ENCODE measurements around the gene DESI1. TPM values are rescaled to one million over a fixed set of nuclear protein-coding genes. Genes with fewer than 3 reads are reported as not detected.

DESI1 gene
- total and polyA plus RNA-seq, 3 donors from 2014 or later, result 45.3 to 103 (median 62.6) TPM

- DNase-seq, result no peak
- intact Hi-C loops (cut with DNase I; ENCODE audit: low total_unique reads), result no loop called here
- 93 to 94% methylated on average over 3 of the region's 3 CpGs for WGBS, 2 donors
- Histone ChIP-seq H3K27ac (no peak overlapping the region), H3K27me3 (no peaks in the 10 kb centered on the region), H3K36me3 (ENCODE audit: low read depth, missing control alignments) (no peaks in the 10 kb centered on the region), H3K4me3 (no peak overlapping the region), H3K4me1 (no peaks in the 10 kb centered on the region), H3K9me3 (no peaks in the 10 kb centered on the region)
- no peak for TF ChIP-seq CTCF (IDR thresholded peaks at IDR 0.05)
- TF ChIP-seq POLR2A (IDR thresholded peaks at IDR 0.05), result no peak
These were observed 12.5 kb downstream of the DESI1 start for GRCh38 chr22:41608386-41608785.

- H3K4me1 ChIP-seq, result no peaks in the 10 kb centered on the region
- 69 to 74% methylated on average over 4 of the region's 4 CpGs for WGBS, 2 donors
- no peaks in the 10 kb centered on the region for H3K9me3 ChIP-seq
- intact Hi-C loops (cut with DNase I; ENCODE audit: low total_unique reads), result no loop called here
- DNase-seq, result no peak
- H3K27ac ChIP-seq, result no peak overlapping the region
- H3K4me3 ChIP-seq, result no peak overlapping the region
- TF ChIP-seq POLR2A (IDR thresholded peaks at IDR 0.05), result no peak
- TF ChIP-seq CTCF (IDR thresholded peaks at IDR 0.05), result no peak
- H3K36me3 ChIP-seq (ENCODE audit: low read depth, missing control alignments), result no peaks in the 10 kb centered on the region
- H3K27me3 ChIP-seq, result no peaks in the 10 kb centered on the region
These were observed 16.9 kb downstream of the DESI1 start for GRCh38 chr22:41603873-41604332.

- TF ChIP-seq POLR2A (IDR thresholded peaks at IDR 0.05) (no peak), CTCF (IDR thresholded peaks at IDR 0.05) (no peak)
- WGBS, 2 donors, result 91 to 93% methylated on average over 7 to 8 of the region's 8 CpGs
- no peak for DNase-seq
- H3K9me3 ChIP-seq, result no peaks in the 10 kb centered on the region
- no peaks in the 10 kb centered on the region for H3K36me3 ChIP-seq (ENCODE audit: low read depth, missing control alignments)
- peaks cover 9% of the 10 kb centered on the region for H3K4me1 ChIP-seq
- intact Hi-C loops (cut with DNase I; ENCODE audit: low total_unique reads), result no loop called here
- no peaks in the 10 kb centered on the region for H3K27me3 ChIP-seq
- H3K27ac ChIP-seq, result no peak overlapping the region
- no peak overlapping the region for H3K4me3 ChIP-seq
These were observed 19.9 kb downstream of the DESI1 start for GRCh38 chr22:41600976-41601375.

- peaks cover 9% of the 10 kb centered on the region for H3K4me1 ChIP-seq
- no peak for DNase-seq
- H3K27ac ChIP-seq, result no peak overlapping the region
- H3K27me3 ChIP-seq, result no peaks in the 10 kb centered on the region
- 90 to 91% methylated on average over 8 of the region's 8 CpGs for WGBS, 2 donors
- intact Hi-C loops (cut with DNase I; ENCODE audit: low total_unique reads), result no loop called here
- no peak for TF ChIP-seq CTCF (IDR thresholded peaks at IDR 0.05)
- TF ChIP-seq POLR2A (IDR thresholded peaks at IDR 0.05), result no peak
- H3K4me3 ChIP-seq, result no peak overlapping the region
- no peaks in the 10 kb centered on the region for H3K36me3 ChIP-seq (ENCODE audit: low read depth, missing control alignments)
- H3K9me3 ChIP-seq, result no peaks in the 10 kb centered on the region
These were observed 21.8 kb downstream of the DESI1 start for GRCh38 chr22:41598891-41599635.

- peaks cover 9% of the 10 kb centered on the region for H3K4me1 ChIP-seq
- TF ChIP-seq POLR2A (IDR thresholded peaks at IDR 0.05), result no peak
- no peak for TF ChIP-seq CTCF (IDR thresholded peaks at IDR 0.05)
- no peak overlapping the region for H3K4me3 ChIP-seq
- intact Hi-C loops (cut with DNase I; ENCODE audit: low total_unique reads), result no loop called here
- no peaks in the 10 kb centered on the region for H3K27me3 ChIP-seq
- no peak for DNase-seq
- no peak overlapping the region for H3K27ac ChIP-seq
- WGBS, 2 donors, result 70 to 77% methylated on average over 5 of the region's 5 CpGs
- no peaks in the 10 kb centered on the region for H3K9me3 ChIP-seq
- no peaks in the 10 kb centered on the region for H3K36me3 ChIP-seq (ENCODE audit: low read depth, missing control alignments)
These were observed 22.8 kb downstream of the DESI1 start for GRCh38 chr22:41598081-41598480.
